Epithelial cell of esophagus (primary cell): ENCODE measurements around the gene ABI1.
A peak's percentile ranks its signal among the peaks of the same experiment; 100 is the strongest.

Experiments used
- DNase-seq: peaks from one replicate; pipeline ENCODE4 v3.0.0; 2010; ENCODE audit warnings: low read depth
- H3K4me3 ChIP-seq: 2 replicates; pipeline ENCODE4 v1.5.1; 2011; ENCODE audit warnings: mild to moderate bottlenecking, low read length, control low read depth
- CTCF ChIP-seq: IDR thresholded peaks from 2 replicates; pipeline ENCODE4 v1.5.1; 2011; ENCODE audit warnings: low read depth, mild to moderate bottlenecking, low read length, control low read depth, inconsistent platforms; ENCODE audit not compliant: insufficient read depth; ENCODE audit errors: missing control alignments

The ABI1 gene

GRCh38 chr10:26881600-26882331, 21.0 kb upstream of the ABI1 start:
- H3K4me3 ChIP-seq = no peak overlapping the region
- peak; percentile 78 for DNase-seq

GRCh38 chr10:26879744-26880143, 19.0 kb upstream of the ABI1 start:
- peak; percentile 39 for DNase-seq
- H3K4me3 ChIP-seq = no peak overlapping the region
- no peak for TF ChIP-seq CTCF

More at GRCh38 chr10:26881600-26882331, 21.0 kb upstream of the ABI1 start:
- TF ChIP-seq CTCF = peak; percentile 82

- no peak for TF ChIP-seq CTCF
- no peak for DNase-seq
- no peak overlapping the region for H3K4me3 ChIP-seq
These were observed 10.0 kb upstream of the ABI1 start for GRCh38 chr10:26870766-26871165.

GRCh38 chr10:26869528-26869927, 8.8 kb upstream of the ABI1 start:
- H3K4me3 ChIP-seq = no peak overlapping the region
- DNase-seq = peak; percentile 99
- no peak for TF ChIP-seq CTCF

GRCh38 chr10:26863351-26864076, 2.8 kb upstream of the ABI1 start:
- no peak for TF ChIP-seq CTCF
- no peak overlapping the region for H3K4me3 ChIP-seq
- no peak for DNase-seq

- TF ChIP-seq CTCF = peak; percentile 68
- H3K4me3 ChIP-seq = no peak overlapping the region
- DNase-seq = no peak
These were observed 644 bp upstream of the ABI1 start for GRCh38 chr10:26861205-26861998.
